Suppressor macrophage (primary cell): ENCODE measurements around the gene CLPSL2.

Source experiments
- DNase-seq, 4 experiments: peaks; one replicate each; pipeline ENCODE4 v3.0.0-alpha.2; 2020 to 2022

Gene CLPSL2

DNA sequence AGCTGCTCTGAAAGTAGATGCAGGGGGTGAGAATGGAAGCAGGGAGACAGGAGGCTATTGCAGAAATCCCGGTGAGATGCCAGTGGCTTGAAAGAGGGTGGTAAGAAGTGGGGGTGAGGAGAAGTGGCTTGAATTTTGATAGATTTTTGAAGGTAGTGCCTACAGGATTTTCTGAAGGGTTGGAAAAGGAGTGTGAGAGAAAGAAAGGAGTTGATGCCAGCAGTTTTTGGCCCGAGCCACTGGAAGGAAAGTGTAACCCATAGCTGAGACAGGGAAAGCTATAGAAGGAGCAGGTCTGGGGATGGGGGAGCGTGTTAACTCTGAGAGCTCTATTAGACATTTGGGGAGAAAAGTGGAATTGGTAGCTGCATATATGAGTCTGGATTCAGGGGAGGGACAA, 29.9 kb upstream of the CLPSL2 start:
- DNase-seq, result no peak

GRCh38 chr6:35747877-35748276, 28.5 kb upstream of the CLPSL2 start:
- no peak for DNase-seq

DNA sequence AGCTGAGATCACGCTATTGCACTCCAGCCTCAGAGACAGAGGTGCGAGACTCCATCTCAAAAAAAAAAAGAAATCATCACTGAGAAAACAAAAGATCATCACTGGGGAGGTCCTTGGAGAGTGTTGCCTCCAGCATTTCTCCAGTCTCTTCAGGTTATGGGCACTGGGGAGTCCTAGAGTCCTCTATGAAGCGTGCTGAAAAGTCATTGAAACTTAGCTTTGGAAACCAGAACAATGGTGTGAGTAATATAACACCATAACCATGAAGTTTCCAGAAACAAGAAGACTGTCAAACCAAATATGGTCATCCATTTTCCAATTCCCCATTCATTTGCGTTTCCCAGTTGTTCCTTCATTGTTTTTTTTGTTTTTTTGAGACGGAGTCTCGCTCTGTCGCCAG, 25.8 kb upstream of the CLPSL2 start:
- no peak for DNase-seq

GRCh38 chr6:35751594-35751993, 24.8 kb upstream of the CLPSL2 start:
- no peak for DNase-seq

DNA sequence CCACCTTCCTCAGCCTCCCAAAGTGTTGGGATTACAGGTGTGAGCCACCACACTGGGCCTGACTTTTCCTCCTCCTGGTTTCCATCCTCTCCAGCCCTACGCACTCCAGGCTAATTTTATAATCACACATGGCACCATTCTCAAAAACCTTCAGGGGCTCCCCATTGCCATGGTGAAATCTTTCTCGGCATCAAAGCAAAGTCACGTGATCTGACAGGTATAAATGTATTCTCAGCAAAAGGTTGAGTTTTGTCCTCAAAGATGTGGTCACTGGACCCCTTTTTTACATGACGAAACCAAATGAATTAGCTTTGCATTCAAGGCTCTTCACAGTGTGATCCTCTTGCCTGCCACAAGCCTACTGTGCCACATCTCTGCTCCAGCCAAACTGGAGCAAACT, 24.1 kb upstream of the CLPSL2 start:
- DNase-seq, result no peak

GRCh38 chr6:35754452-35755277, 21.7 kb upstream of the CLPSL2 start:
- DNase-seq, result no peak

DNA sequence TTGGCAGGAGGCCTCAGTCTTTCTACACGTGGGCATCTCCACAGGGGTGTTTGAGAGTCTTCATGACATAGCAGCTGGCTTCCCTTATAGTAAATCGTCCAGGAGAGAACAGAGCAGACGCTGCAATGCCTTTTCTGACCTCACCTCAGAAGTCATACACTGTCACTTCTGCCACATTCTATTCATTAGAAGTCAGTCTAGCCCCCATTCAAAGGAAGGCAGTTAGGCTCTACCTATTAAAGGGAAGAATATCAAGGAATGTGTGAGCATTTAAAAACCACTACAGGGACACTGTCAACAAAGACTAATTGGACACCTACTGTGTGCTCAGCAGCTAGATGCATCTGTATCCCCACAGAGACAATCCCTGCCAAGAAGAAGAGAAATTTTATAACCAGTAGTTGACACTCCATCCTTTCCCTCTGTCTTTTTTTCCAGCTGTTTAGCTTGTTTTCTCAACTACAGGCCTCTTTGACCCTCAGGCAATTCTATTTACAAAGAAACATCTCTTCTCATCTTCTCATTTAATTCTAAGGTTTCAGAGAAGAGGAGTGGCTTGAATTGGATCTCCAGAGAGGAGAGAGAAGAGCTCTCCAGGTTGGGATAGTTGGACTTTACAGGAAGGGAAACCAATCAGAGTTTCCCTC, 21.0 kb upstream of the CLPSL2 start:
- no peak for DNase-seq

- peak in 3 of 4 experiments; percentile 11 to 40 (median 18) for DNase-seq
Measured at GRCh38 chr6:35757456-35758123, 18.8 kb upstream of the CLPSL2 start.

DNA sequence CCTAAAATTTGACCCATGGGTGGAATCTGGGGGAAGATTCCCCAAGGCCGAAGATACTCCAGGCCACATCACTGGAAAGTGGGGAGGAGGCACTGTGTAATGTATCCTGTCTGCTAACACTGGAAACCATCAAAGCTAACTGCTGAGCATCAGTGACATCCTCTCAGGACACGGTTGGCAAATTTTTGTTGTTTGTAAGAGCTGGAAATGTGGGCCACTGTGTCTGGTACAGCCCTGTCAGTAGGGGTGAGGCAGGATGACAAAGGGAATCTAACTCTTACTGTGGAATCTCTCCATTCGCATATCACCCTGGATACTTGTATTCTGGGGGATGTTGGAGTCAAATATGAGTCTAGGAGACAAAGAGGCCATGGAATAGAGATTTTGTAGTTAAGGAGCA, 17.0 kb upstream of the CLPSL2 start:
- DNase-seq, result no peak

GRCh38 chr6:35765739-35766138, 10.7 kb upstream of the CLPSL2 start:
- DNase-seq, result no peak

GRCh38 chr6:35769211-35769610, 7.2 kb upstream of the CLPSL2 start:
- no peak for DNase-seq

DNA sequence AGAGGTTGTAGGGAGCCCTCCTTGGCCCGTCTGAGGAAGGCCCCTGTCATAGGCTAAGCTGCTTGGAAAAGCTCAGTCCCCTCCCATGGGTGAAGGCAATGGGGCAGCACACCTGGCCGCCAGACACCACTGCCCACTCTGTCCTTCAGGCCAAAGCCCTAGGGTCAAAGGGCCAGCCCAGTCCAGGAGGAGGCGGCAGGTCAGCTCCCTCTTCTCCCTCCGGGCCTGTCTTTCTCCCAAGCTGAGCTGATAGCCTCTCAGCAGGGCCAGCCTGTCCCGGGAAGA, 5.1 kb upstream of the CLPSL2 start:
- DNase-seq, result no peak

DNA sequence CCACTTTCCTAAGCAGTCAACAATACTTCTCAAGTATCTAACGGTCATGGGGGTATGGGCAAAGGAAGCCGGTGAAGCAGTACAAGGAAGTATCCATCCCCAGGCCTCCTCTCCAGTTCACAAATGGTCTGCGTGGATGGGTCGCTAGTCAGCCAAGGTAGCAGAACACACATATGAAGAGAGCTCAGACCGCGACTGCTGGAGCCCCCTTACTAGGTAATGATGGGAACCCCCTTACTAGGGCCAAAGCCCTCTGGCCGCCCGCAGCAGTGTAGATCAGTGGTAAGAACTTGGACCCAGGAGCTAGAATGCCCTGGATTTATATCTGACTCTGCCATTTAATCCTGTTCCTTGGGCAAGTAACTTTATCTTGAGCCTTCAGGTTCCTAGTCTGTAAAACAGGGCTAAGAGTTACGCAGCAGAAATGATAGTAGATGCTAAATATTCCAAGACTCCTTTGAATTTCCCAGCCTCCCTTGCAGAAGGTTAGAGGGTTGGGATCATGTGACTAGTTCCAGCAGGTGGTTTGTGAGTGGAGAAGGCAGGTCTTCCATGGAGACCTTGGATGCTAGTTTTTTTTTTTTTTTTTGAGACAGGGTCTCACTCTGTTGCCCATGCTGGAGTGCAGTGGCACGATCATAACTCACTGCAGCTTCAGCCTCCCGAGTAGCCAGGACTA, 2.1 kb upstream of the CLPSL2 start:
- DNase-seq, result no peak

GRCh38 chr6:35775031-35775430, 1.4 kb upstream of the CLPSL2 start:
- no peak for DNase-seq

DNA sequence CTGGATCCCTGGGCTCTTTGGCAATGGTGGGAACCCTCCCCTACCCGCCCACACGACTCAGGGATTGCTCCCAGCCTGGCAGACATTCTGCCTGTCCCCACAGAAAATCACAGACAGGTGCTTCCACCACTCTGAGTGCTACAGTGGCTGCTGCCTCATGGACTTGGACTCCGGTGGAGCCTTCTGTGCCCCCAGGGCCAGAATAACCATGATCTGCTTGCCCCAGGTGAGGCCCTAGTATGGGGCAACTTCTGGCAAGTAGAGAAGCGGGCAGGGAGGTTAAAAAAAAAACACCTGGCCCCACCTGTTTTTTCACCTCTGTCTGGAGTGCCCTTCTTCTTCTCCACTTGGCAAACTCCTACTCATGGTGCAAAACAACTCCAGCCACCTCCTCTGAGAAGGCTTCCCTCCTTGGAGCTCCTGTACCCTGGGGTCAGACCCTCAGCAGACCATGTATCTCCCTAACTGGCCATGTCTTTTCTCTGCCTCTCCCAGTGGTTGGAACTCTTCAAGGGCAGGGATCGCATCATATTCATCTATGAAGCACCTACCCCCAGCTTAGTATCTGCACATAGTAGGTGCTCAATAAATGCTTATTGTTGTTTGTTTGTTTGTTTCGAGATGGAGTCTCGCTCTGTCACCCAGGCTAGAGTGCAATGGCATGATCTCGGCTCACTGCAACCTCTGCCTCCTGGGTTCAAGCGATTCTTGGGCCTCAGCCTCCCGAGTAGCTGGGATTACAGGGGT, 1.1 kb downstream of the CLPSL2 start:
- DNase-seq, result no peak

DNA sequence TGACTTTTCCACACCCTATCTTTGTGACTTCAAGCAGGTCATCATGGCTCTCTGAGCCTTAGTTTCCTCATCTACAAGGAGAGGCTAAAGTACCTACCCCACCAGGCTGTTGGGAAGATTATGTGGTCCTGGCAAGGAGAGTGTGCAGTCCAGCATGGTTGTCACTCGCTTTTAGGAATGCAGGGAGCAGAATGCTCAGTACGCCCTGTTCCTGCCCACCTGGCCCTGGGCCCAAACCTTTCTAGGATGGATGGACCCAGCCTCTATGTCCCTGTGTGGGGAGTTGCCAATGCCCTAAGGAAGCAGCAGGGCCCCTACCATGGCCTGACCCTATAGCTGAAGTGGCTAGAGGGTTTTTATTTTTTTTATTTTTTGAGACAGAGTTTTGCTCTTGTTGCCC, 2.0 kb downstream of the CLPSL2 start:
- no peak for DNase-seq

GRCh38 chr6:35780719-35781118, 4.3 kb downstream of the CLPSL2 start, which contains the start of gene CLPSL1:
Gene CLPSL1, plus strand, starts transcription at chr6:35781019. Its CDS starts 92 bp downstream, at chr6:35781111.
- DNase-seq, result no peak

DNA sequence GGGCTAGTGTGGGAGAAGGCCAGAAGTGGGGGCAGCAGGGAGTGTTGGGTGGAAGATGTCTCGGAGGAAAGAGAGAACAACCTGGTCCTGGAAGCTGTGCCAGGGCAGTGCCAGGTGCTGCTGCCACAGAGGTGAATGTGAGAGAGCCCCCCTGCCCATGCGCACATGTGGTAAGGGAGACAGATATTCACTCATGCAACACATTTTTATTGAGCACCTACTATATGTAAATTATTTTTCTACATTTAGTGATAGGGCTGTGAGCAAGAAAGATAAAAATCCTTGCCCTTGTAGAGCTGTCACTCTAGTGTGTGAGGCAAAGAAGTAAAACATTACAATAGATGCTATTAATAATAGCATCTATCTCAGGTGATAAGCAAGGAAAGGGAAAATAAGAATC, 4.9 kb downstream of the CLPSL2 start:
- no peak for DNase-seq

GRCh38 chr6:35782424-35782823, 6.0 kb downstream of the CLPSL2 start:
- no peak for DNase-seq

DNA sequence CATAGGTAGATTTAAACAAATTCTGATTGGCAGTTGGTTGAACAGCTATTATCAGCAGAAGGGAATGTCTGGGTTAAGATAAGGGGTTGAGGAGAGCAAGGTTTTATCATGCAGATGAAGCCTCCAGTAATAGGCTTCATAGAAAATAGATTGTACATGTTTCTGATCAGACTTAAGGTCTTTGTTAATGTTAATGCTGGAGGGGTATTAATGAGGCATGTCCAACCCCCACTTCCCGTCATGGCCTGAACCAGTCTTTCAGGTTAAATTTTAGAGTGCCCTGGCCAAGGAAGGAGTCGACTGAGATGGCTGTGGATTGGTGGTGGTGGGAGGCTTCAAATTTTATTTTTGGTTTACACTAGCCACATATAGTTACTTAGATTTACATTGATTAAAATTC, 7.8 kb downstream of the CLPSL2 start:
- DNase-seq, result no peak

- DNase-seq, result no peak
Measured at GRCh38 chr6:35786272-35786671, 9.9 kb downstream of the CLPSL2 start.

DNA sequence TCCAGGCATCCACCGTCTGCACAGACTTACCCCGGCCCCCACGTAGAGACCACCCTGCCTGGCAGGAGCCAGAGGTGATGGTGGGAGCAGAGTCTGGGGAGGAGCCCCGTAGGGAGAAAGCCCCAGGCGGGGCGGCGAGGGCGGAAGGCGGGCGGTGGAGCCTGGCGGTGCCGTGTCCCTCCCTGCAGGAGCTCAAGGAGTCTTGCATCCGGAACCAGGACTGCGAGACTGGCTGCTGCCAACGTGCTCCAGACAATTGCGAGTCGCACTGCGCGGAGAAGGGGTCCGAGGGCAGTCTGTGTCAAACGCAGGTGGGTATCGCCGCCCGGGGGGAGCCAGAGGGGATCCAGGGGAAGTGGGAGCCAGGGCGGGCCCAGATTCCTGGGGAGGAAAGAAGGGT, 10.4 kb downstream of the CLPSL2 start:
- no peak for DNase-seq
